CD4-positive, alpha-beta T cell treated with Interleukin-17A for 4 hours (primary cell): ENCODE results near the gene HSD17B1.
"Not testable (repeated sequence)": the region's sequence is repeated elsewhere in the genome, so short reads cannot be mapped to it uniquely, and the experiment has no call there.

ENCODE experiments used
- DNase-seq: peaks from one replicate; pipeline ENCODE4 v3.0.0-alpha.2; 2020; ENCODE audit warnings: mixed read lengths

Gene HSD17B1, protein sequence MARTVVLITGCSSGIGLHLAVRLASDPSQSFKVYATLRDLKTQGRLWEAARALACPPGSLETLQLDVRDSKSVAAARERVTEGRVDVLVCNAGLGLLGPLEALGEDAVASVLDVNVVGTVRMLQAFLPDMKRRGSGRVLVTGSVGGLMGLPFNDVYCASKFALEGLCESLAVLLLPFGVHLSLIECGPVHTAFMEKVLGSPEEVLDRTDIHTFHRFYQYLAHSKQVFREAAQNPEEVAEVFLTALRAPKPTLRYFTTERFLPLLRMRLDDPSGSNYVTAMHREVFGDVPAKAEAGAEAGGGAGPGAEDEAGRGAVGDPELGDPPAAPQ

DNA sequence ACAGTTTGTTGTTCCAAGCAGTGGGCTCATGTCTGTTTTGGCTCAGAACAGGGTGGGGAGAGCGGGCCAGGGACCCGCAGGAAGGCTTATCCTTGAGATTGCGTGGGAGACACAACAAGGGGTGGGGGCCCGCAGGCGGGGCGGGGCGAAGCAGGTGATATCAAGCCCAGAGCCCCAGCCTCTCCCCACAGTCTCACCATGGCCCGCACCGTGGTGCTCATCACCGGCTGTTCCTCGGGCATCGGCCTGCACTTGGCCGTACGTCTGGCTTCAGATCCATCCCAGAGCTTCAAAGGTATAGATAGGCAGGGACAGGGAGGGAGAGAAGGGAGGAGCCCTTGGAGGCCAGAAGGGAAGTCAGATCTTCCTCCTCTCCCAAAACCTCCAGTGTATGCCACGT, at the start of gene HSD17B1:
HSD17B1 (plus strand) TSS at position 188 of the 400 bp plus-strand sequence; CDS start at position 199, 11 bp downstream.
- DNase-seq = not testable (repeated sequence)

DNA sequence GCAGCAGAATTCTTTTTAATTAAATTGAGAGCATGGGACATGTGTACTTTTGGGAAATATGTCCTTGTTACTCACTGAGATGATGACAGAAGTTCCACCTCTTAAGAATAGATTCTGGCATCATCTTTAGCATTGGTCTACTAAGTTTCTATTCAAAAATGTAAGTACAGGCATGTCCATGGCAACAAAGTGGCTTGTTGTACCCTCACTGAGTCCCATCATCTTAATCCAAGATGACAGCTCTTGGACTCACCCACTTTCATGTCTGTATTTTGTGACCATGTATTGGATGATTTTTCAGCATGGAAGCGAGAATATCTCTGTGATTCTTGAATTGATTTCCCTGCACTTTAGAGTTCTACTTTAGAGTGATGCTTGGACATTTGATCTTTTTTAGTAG, 49.8 kb upstream of the HSD17B1 start:
- no peak for DNase-seq

DNA sequence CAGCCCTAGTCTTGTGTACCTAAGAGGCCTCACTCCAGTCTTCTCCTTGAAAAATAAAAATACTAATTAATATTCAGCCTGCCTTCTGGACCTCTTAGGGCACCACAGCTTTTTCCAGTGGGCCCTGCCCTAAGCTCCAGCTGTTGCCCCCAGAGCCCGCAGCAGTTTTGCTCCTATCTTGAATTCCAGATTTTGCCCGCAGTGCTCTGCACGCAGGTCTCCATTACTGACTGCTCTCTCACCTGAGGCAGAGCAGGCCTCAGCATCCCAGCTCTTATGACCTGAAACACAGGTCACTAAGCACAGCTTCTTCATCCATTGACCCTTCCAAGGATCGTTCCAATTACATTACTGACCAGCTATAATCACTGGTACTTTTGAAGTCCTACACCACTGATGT, 45.1 kb upstream of the HSD17B1 start:
- no peak for DNase-seq

DNA sequence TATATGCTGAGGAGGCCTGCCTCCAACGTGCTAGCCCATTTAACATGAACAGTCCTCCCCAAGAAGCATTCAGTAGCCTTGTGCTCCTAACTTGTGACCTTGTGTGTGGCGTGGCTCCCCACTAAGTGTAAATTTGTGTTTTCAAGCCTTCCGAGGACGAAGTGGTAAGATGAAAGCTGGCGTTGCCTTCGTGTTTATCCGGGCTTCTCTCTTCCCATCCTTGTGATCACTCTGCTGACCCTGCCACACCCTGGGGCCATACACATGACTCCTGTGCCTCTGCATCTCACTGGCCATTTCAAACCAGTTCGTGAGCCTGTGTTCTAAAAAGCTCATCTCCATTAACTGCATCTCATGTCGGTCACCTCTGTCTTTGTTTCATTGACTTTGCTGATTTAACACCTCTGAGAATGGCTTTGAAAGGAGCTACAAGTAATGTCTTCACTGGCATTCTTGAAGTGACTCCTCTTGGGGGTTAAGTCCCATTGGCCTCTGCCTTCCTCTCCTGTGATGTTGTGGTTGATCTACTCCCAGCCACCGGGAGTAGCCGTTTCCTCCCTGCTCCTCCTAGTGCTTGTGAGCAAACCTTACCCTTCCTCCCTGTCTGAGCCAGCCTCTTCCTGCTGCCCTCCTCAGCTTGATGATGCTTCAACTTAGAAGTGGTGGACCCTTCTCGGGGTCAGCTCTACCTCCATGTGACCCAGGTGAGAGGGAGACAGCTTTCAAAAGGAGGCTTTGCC, 44.1 kb upstream of the HSD17B1 start:
- no peak for DNase-seq

DNA sequence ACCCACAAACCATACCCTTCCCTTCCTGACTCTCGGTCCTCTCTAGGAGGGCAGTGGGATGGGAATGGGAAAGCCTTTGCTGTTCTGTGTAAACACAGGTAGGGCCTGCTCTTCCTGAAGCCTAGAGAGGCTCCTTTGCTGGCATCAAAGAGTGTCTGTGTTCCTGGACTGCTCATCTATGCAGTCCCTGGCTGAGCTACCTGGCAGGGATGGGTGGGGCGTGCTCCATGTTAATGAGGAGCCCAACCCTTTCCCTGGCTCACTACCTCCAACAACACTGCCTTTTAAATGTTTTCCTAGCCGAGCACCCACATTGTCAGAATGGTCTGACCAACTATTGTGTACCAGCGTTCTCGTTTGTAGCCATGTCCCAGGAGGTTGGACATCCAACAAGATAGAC, 43.3 kb upstream of the HSD17B1 start:
- DNase-seq = no peak

DNA sequence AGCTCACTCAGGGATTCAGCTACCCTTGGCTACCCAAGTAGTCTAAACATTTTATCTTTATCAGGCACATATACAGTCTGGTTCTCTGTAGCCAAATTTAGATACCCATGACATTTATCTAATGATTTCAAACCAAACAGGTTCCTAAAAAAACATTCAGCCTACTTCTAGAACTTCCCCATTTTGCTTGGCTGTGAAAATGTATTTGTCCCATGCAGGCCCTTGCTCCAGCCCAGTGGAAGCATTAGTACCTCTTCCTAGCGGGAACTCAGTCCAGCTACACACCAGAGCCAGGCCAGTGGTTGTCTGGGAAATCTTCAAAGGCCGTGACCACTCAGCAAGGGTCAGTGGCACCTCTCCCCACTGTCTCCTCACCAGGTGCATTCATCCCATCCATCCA, 42.9 kb upstream of the HSD17B1 start:
- DNase-seq = no peak

DNA sequence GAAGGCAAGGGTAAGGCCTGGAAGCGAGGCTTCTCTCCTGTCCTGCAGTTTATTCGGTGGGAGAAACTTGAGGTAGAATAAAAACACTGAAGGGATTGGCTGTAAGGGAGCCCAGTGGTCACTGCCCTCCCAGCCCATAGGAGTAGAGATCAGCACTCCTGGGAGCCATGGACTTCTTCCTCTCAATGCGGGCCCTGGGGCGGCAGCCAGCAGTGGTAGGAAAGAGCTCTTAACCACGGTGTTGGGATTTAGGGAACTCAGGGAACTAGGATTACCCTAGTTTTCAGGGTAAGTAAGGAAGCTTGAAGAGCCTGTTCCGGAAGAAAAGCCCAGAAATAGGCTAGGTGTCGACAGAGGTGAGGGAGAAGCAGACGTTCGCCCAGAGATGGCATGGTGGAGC, 40.5 kb upstream of the HSD17B1 start:
- DNase-seq = no peak

DNA sequence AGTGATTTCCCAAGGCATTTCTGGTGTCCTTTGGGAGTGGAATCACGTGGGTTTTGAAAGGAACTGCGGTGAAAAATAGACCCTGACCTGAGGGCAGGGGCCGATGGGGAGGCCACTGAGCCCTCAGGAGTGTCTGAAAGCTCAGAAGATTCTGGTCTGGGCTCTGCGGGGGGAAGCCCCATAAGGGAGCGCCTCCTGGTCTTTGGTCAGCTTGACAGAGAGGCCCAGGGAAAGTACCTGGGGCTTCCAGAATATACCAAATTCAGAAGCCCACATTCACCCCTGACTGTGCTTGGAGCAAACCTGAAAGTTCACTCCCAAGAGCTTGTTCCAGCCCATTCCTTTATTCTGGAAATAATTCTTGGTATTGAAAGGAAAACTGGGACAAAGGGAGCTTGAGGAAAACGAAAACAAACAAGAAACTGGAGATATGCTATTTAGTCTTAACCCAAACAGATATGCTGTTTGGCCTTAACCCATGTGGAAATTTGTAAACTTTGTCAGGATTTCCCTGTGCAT, 39.9 kb upstream of the HSD17B1 start:
- DNase-seq = no peak

DNA sequence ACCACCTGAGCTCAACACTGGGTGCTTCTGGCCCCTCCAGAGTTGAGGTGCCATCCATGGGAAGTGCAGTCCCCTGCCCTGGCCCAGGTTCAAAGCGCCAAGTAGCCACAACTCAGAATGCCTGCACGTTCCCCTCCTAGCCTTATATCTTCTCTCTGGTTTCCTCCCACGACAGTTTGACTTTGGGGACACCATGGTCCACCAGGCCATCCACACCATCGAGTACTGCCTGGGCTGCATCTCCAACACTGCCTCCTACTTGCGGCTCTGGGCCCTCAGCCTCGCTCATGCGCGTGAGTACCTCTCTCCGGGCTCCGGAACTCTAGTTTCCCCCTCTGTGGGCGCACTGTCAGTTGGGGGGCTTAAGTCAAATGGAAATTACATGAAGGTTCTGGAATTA, 39.0 kb upstream of the HSD17B1 start:
- DNase-seq = no peak

DNA sequence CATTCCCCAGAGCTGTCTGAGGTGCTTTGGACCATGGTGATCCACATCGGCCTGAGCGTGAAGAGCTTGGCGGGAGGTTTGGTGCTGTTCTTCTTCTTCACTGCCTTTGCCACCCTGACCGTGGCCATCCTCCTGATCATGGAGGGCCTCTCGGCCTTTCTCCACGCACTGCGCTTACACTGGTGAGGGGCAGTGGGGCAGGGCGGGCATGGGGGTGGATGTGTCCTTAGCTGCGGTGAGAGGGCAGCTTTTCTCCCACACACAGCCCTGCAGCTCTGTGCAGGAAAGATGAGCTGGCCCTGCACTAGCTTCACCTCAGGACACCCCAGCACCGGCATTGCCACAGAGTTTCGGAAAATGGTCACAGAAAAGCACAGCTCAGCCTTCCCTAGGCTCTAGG, 38.4 kb upstream of the HSD17B1 start:
- no peak for DNase-seq

DNA sequence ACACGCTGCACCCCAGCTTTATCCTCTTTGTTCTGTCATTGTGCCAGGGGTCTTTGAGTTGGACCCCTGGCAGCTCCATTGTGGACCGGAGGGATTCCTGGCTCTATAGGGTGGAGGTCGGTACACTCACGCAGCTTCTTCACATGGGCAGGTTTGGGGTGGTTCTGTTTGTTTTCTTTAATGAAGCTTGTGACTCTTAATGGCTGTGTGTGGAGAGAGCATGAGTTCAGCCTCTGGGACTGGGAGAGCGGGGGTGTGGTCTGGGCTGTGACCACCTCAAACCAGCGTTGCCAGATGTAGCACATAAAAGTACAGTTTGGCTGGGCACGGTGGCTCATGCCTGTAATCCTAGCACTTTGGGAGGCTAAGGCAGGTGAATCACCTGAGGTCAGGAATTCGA, 37.9 kb upstream of the HSD17B1 start:
- DNase-seq = no peak

DNA sequence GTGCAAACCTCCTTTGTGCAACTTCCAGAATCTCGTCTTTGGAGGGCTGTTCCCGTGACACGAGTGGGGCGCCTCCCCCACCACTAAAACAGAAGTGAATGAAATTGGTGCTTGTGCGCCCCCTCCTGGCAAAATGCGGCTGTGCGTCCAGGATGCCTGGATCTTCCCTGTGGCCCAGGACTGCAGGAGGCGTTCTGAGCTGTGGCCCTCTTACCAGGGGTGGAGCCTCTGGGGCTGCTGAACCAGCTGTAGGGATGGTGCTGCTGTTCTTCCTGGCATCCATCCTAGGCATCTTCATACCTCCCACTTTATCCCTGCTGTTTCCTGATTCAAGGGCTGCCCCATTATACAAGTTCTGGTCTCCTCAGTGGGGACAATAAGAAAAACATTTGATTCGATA, 35.2 kb upstream of the HSD17B1 start:
- peak; percentile 90 for DNase-seq

DNA sequence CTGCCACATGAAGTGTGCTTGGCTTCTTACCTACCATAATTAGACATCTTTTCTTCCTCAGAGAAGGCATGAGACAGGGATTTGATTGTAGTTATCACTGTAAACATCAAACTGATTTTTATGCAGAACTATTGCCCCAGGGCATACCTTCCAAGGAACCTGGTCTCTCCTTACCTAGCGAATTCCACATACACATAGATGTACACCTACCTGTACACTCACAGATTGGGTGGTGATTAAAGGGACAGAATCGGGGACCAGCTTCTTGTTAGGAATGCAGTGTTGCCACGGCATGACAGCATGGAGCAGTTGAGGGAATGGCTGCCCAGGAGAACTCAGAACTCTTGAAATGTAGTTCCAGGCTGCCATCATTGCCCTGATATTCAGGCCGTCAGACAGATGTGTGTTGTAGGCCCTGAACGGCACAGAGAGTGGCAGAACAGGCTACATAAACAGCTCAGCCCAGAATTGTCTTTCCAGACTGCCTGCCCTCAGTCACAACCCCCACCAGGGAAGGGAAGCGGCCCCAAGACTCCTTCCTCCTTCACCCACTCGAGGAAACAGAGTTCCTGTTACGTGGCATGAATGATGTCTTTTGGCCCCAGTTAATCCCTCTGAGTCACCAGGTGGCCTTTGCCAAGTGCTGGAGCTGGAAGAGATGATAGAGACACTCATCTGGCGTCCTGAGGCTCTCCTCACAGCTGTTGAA, 34.5 kb upstream of the HSD17B1 start:
- DNase-seq = no peak

DNA sequence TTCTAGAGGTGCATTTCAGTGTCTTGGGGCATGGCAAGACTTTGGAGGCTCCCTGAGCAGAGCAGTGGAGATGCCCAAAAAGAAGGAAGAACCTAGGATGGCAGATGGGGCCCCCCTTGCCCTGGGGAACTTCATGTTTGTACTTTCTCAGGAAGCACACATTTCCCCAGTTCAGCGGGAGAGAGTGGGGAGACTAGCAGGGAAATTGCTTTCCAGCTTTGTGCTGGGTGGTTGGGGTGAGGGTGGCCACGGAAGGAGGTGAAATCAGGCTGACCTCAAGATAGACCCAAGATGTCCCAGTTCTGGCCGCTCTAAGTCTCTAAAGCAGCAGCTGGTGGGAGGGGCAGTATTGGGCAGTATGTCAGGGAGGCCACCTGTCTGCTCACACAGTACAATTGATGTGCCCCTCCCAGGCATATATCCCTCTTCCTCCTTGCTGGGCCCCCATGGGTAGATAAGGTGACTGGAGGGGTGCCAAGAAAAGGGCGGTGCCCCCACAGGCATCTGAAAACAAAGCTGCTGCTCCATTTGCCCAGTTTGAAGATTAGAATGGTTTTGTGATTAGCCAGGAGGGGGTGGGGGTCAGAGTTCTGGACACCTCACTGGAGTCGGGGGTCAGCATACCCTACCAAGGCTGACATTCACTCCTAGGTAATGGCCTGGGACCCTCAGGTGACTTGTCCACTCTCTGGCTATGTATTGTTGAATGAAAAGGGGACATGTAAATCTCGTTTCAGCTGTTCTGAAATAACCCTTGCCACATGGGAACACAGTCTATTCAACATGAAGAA, 33.8 kb upstream of the HSD17B1 start:
- no peak for DNase-seq

DNA sequence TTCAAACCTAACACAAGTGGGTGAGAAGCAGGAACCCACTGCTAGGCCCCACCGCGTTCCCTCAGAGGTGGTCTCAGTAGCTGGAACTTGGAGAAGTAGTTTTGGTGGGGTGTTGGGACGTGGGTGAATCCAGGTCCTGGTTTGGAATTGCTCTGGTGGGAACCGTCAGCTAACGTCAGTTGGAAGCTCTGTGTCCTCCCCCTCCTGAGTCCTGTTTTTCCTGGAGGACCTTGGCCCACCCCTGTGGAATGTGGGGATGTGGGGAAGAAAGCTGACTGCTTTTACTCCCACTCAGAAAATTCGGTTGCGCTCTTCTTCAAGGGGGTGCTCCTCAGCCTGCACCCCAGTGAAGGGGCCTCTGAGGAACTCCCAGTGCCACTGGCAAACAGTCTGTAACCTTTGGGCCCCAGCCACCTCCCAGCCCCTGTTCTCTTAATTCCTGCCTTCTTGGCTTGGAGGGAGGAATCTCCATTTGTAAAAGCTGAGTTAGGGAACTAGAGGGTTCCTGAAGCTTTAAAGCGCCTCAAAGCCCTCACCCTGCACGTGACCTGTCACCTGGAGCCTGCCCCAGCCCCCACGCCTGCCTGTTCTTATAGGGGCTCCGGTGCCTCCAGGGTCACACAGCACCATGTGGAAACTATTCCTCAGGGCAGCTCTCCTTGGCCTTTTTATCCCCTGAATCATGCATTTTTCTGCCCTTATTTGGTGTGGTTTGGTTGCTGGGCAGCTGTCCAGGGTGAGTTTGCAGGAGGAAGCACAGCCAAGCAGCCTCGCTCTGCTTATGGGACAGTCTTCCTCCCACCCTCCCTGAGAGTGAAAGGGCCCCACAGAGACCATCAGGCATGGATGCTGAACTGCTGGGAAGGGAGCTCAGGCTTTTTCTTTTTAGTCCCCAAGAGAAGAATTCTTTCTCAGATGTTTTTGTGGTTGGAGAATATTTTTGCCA, 32.9 kb upstream of the HSD17B1 start:
- no peak for DNase-seq

DNA sequence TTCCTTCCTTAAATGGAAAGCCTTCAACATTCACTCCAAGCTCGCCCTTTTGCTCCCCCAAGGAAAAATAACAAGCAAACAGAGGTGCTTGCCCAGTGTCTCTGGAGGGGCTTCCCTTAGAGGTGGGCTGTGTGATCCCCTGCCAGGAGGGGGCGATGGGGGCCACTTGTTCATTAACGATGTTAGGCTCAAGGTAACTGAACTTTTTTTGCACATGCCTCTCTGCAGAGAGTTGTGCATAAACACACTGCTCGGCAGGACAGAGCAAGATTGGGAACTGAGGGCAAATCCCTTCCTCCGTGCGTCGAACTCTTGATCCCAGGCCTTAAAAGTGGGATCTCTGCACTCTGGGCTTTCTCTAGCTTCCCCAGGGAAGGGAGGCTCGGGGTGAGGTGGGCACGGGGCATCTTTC, 32.2 kb upstream of the HSD17B1 start:
- peak; percentile 53 for DNase-seq

DNA sequence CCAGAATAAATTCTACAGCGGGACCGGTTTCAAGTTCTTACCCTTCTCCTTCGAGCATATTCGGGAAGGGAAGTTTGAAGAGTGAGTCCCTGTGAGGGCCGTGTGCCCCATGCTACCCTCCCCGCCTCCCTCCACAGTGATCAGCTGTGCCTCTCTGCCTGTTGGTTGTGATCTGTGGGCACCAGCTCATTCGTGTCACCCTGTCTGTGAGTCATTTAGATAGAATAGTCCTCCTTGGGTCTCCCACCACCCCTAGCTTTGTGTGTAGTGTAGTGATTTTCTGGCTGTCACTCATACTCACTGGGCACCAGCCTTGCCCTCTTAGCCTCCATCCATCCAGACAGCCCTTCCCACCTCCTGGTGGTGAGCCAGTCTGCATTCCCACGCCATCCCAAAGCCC, 31.7 kb upstream of the HSD17B1 start:
- DNase-seq = no peak

DNA sequence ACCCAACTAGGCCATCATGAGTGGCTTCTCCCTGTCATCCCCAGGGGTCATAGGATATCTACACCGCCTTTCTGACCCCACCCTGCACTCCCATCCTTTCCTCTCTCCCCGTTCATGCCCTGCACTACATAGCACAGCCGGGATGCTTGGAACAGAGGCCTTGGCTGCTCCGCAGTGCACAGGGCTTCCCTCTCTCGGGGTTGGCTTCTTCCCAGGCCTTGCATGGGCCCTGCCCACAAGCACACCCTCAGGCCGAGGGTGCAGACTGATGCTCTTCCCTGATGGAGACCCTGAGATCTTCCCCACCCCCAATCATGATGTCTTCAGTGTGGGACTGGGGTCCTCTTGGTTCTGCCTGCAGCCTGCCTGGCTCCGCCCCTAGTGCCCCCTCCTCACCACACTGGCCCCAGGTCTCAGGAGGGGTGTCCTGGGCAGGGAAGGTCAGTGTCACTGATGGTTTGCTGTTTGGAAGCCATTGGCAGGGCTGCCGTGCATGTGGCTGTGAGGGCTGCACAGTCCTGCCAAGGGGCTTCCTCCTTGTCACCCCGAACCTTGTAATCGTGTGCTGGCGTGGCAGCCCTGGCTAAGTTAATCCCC, 31.0 kb upstream of the HSD17B1 start:
- no peak for DNase-seq

DNA sequence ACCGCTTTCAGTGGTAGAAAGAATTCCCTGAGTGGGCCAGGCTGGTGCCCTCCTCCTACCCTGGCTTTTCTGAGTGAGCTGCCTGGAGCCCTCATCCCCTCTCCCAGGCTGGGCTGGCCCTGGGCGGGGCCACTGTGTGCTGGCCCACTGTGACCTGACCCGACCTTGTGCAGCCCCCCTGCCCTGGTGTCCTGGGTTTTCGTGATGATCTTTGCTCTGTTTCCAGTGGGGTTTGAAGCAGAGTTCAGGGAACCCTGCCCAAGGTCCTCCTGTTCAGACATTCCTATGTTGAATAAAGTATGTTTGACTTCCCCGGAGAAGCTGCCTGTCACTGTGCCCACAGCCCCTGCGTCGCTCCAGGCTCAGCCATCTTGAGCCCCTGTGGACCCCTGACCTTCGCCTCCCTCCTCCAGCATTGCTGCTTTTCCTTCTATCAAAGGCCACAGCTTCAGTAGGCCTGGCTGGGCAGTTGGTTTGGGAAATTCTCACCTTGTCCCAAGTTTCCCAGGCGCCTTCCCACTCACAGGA, 30.4 kb upstream of the HSD17B1 start:
- DNase-seq = no peak

DNA sequence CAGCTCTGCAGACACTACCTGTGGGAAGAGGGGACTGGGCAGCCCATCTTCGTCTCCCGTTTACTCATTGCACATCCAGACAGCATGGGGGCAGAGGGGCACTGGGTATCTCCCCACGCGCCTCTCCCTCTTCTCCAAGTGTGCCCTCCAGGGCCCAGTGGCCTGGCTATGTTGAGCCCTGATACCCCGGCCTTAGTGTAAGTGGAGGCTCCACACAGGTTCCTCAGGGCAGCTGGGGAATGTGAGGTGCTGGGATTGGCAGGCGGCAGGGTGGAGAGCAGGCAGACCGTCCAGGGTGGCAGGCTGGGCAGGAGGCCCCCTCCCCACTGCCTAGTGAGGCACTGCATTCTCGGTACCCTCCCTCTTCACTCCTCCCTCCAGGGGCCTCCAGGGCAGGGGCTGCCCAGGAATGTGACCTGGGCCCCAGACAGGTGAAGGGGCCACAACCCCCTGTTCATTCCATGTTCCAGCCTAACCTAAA, 29.9 kb upstream of the HSD17B1 start:
- DNase-seq = no peak

DNA sequence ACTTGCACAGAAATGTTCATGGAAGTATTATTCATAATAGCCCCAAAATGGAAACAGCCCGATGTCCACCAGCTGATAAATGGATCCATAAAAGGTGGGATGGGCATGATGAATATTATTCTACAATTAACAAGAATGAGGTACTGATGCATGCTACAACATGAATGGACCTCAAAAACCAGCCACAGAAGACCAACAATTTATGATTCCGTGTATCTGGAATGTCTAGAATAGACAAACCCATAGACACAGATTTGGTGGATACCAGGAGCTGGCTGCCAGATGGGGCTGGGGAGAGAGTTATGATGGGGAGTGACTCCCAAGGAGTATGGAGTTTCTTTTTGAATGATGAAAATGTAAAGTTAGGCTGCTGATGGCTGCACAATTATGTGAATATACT, 27.5 kb upstream of the HSD17B1 start:
- no peak for DNase-seq
